NCI-H2227 (cell line): Measurements from ENCODE around the gene ANKRD33.

ENCODE experiments used
- DNase-seq: peaks from one replicate; lab custom pipeline; 2025; ENCODE audit not compliant: unreplicated experiment; lab: John Stamatoyannopoulos, UW

Gene ANKRD33

DNA sequence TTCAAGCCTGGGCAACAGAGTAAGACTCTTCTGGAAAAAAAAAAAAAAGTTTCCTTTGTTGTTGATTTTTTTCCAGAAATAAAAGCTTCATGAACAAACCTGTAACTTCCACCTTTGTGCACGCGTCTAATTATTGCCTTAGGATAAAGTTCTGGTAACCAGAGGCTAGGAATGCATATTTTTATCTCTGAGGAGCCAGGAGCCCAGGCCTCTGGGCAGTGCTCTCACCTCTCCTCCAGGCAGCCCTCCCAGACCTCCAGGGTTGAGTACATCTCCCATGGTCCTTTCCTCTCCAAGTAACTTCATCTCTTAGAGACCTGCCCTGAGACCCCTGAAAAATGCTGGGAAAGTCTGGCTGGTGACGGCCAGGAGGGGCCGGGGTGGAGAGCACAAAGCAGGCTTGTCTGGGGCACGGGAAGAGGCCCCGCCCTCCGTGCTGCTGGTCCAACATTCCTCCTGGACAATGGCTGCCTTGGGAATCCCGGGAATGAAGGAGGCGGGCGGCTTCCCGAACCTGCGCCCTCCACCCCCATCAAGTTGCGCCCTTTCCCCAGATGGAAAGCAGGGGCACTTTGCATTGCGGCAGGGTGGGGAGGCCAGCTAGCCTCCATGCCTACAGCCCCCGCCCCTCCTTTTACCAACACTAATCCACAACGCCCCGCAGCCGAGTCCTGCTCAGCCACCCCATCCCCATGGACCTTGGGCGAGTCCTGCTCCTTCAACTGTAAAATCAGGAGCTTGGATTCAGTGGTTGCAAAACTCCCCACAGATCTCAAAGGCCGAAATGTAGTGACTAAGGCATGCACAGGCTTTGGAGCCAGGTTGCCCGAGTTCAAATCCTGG lies 32.1 kb upstream of the ANKRD33 start:
- DNase-seq: no peak

DNA sequence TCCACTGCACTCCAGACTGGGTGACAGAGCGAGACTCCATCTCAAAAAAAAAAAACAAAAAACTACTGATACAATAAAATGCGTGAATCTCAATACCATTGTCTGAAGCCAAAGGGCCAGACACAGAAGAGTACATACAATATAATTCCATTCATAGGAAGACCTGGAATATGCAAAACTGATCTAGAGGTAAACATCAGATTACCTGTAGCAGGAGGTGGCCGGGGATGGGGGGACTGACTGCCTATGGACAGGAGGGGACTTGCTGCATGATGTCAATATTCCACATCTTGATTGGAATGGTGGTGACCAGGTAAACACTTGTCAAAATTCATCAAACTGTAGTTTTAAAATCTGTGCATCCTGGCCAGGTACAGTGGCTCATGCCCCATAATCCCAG lies 26.9 kb upstream of the ANKRD33 start:
- DNase-seq: no peak

GRCh38 chr12:51862947-51863346 lies 25.0 kb upstream of the ANKRD33 start:
- no peak for DNase-seq

- DNase-seq: no peak
Measured at GRCh38 chr12:51863363-51863932, 24.5 kb upstream of the ANKRD33 start.

DNA sequence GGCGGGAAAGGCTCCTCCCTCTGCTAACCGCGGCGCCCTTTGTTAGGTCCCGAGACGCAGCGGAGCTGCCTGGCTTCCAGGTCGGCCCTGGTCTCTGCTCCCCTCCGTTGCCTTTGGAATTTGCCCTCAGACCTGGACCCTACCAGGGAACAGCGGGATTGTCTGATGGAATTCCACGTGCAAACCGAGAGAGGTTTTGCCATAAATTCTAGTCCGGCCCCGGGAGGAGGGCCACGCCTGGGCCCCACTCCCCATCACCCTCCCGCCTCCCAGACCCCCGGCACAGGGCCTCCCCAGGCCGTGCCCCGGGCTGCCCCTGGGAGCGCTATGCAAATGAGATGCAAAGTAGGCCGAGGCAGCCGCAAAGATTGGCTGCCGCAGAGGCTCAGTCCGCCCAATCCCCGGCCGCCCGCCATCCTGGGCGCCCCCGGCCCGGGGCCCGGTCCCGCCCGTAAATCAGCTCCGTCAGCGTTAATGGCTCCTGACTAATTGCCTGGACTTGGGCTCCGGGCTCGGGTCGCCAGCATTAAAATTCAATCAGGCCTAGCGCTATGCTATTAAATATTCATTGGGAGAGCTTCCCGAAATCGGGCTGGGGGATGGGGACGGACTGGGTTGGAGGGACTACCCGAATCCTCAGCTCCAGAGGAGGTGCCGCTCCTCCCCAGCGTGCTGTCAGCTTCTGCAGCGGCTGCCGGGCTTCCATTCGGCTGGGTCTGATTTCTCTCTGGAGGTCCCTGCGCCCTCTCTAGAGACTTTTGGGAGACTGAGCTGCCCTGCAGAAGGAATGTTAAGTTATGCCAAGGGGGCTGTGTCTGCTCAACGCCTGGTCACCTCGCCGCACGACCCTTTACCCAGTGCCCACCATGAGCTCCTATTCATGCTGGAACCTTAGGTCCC lies 23.7 kb upstream of the ANKRD33 start:
- DNase-seq: peak; percentile 70

GRCh38 chr12:51864833-51865670 lies 22.9 kb upstream of the ANKRD33 start:
- no peak for DNase-seq

DNA sequence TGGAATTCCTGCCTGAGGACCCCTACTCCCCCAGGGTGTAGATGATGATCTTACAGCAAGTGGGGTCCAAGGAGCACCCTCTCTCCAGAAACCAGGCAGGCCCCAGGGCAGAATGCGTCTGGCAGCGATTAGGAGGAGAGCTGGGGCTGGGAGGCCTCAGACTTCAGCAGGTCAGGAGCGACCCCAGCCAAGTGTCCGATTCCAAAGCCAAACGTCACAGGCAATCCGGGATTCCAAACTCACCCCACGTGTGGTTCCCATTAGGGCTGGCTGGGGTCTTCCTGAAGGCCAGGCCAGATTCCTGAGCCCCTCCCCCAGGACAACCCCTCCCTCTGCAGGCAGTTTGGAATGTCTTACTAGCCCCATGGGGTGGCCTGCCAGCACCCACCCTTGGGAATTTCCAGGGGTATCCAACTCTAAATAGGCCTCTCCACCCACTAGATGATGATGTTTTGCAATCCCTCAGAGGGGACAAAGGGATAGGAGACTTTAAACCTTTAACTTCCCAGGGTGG lies 22.1 kb upstream of the ANKRD33 start:
- DNase-seq: no peak

DNA sequence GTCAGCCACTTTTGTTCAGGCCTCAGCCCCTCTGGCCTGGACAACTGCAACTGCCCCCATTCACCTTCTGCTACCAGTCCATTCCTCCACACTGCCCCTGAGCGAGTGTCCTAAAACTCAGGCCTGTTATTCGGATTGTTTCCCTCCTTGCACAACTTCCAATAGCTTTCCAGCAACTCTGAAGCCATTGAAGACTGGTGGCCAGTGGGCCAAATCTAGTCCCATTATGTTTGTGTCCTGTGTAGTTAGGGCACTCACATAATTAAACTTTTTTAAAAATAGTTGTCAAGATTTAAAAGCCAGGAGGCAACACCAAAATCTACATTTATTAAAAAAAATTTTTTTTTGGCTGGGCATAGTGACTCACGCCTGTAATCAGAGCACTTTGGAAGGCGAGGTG lies 21.6 kb upstream of the ANKRD33 start:
- DNase-seq: no peak

- DNase-seq: no peak
Measured at GRCh38 chr12:51866762-51867161, 21.1 kb upstream of the ANKRD33 start.

GRCh38 chr12:51867371-51867770 lies 20.5 kb upstream of the ANKRD33 start:
- DNase-seq: no peak

- DNase-seq: no peak
Measured at GRCh38 chr12:51867796-51868428, 20.0 kb upstream of the ANKRD33 start.

GRCh38 chr12:51868821-51869495 lies 18.9 kb upstream of the ANKRD33 start:
- DNase-seq: peak; percentile 57

DNA sequence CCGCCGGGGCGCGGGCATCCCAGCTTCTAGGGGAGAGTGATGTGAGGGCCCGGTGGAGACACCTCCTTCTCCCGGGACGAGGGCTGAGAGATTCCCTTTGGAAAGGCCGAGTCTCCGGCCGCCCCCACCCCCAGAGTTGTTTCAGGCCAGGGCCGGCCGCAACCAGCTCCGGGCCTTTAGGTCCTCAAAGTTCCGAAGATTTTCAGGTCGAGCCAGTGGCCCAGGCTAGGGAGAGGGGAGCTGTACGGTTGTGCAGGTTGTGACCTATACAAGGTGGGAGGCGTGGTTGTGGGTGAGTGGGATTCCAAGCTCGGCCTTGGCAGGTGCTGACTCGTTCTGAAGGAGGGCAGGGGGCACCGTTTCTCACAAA lies 18.4 kb upstream of the ANKRD33 start:
- DNase-seq: peak; percentile 29

DNA sequence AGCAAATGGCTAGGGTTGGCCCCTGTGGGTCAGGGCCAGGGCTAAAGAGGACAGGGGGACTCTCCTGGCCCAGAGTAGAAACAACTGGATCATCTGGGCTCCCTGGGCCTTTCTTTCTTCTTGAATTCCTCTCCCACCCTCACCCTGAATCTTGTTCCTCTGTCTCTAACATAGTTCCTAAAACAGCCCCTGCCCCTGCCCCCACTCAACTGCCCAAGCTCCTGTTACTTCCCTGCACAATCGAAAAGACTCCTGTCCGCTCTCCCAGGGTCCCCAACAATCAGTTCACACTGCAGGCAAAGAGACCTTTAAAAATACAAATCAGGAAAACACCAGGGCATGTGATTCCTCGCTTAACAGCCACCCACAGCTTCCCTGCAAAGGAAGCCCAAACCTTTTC lies 18.0 kb upstream of the ANKRD33 start:
- DNase-seq: no peak

GRCh38 chr12:51870504-51870903 lies 17.4 kb upstream of the ANKRD33 start:
- DNase-seq: no peak

GRCh38 chr12:51871126-51871525 lies 16.8 kb upstream of the ANKRD33 start:
- DNase-seq: no peak

DNA sequence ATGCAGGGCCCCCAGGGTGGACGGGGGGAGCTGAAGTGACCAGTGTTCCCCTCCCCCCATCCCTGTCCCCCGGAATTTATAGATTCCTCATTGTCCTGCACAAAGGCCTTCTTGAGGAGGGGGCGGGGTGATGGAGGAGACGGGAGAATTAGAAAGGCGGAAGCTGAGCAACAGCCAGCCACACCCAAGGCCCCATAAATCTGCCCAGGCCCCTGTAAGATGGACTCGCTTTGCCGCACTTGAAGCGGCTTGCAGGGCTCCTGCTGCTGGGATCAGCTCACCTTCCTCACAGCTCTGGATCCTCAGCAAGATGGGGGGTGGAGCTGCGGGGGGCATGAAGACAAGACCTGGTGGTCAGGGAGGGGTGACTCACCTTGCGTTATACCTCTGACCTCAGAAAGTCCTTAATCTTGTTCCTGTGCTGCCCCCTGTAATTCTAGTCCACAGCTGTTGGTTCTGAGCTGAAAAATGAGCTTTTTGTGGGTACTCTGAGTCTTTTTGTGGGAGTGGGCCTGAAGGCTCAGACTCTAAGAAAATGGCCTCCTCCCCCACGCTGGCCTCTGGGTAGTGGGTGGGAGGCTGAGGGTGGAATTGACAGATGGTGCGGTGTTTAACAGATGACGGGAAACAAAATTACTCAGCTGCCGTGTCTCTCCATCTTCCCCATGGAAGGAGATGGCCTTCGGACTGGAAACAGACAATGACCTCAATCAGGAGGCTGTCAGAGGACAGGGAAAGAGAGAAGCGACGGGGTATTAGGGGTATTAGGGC lies 15.8 kb upstream of the ANKRD33 start:
- no peak for DNase-seq

GRCh38 chr12:51872689-51872981 lies 15.3 kb upstream of the ANKRD33 start:
- DNase-seq: no peak
